GM12878 (cell line): ENCODE data around the gene MAML3. TPM values are rescaled to one million over a fixed set of nuclear protein-coding genes. Genes with fewer than 3 reads are reported as not detected.

ENCODE experiments used
- ATAC-seq: fragments of 200-7000 bp; cut with Tn5 transposase; 3 replicates; pipeline ENCODE4 v1.9.1; 2020; ENCODE audit warnings: mild to moderate bottlenecking, moderate library complexity
- BruUV-seq: library from RNA; stranded (reverse); fragments of 400-500 nt; replicated peaks from 2 replicates; lab custom pipeline; 2021; lab: Mats Ljungman, UMichigan
- CTCF ChIA-PET: fragments of 300-600 bp; sonication (Branson Sonifier 250); formaldehyde crosslinking; extraction: SDS; loops from one replicate; lab custom pipeline; 2021; ENCODE audit warnings: inconsistent platforms; lab: Yijun Ruan, JAX
- POLR2A ChIA-PET: fragments of 350-600 bp; formaldehyde crosslinking; extraction: SDS; loops from one replicate; lab custom pipeline; 2021; ENCODE audit warnings: inconsistent platforms; lab: Charles Lee
- RAD21 ChIA-PET: fragments of 300-600 bp; sonication (Branson Sonifier 250); formaldehyde crosslinking; loops from one replicate; lab custom pipeline; 2023; ENCODE audit warnings: antibody characterized with exemption; ENCODE audit not compliant: unreplicated experiment; lab: Charles Lee
- SMC1A ChIA-PET: fragments of 300-600 bp; sonication (Branson Sonifier 250); formaldehyde crosslinking; loops from one replicate; lab custom pipeline; 2023; ENCODE audit not compliant: unreplicated experiment, uncharacterized antibody; lab: Charles Lee
- DNase-seq: peaks from one replicate; pipeline ENCODE4 v3.0.0-alpha.2; 2011; ENCODE audit warnings: low read depth, low spot score
- FAIRE-seq: peaks from 3 replicates; lab custom pipeline; 2011; peaks lifted over from hg19 to GRCh38; lab: Jason Lieb, UNC
- H2AFZ ChIP-seq: 2 replicates; pipeline ENCODE4 v1.6.0; 2011; ENCODE audit warnings: low read depth, low read length, control low read depth; ENCODE audit not compliant: control insufficient read depth
- H3K27ac ChIP-seq: 2 replicates; pipeline ENCODE4 v1.5.1; 2011; ENCODE audit warnings: control low read depth; ENCODE audit not compliant: control insufficient read depth, insufficient read depth
- H3K27me3 ChIP-seq, 2 experiments: replicated peaks in 1 of 2; 2 replicates each; pipeline versions ENCODE4 v1.6.0 to v1.6.1; 2011; ENCODE audit warnings: low read length in 1 of 2; ENCODE audit not compliant: control insufficient read depth in 2 of 2, insufficient read depth in 2 of 2
- H3K36me3 ChIP-seq, 2 experiments: 2 replicates each; pipeline ENCODE4 v1.5.1; 2011; ENCODE audit warnings: low read length in 1 of 2; ENCODE audit not compliant: control insufficient read depth in 2 of 2, insufficient read depth in 2 of 2
- H3K4me1 ChIP-seq: 2 replicates; pipeline ENCODE4 v1.6.1; 2011; ENCODE audit warnings: mild to moderate bottlenecking, low read length, moderate library complexity, mixed read lengths; ENCODE audit not compliant: control insufficient read depth, insufficient read depth
- H3K4me2 ChIP-seq: 2 replicates; pipeline ENCODE4 v1.6.0; 2011; ENCODE audit warnings: control low read depth; ENCODE audit not compliant: control insufficient read depth, insufficient read depth
- H3K4me3 ChIP-seq: fragments of 200-600 bp; sonication (generic); 2 replicates; pipeline ENCODE4 v1.5.1; 2016
- H3K79me2 ChIP-seq: 2 replicates; pipeline ENCODE4 v1.6.0; 2011; ENCODE audit warnings: low read length; ENCODE audit not compliant: control insufficient read depth, insufficient read depth
- H3K9ac ChIP-seq: 2 replicates; pipeline ENCODE4 v1.8.0; 2011; ENCODE audit warnings: low read length, control low read depth, mixed read lengths; ENCODE audit not compliant: control insufficient read depth, insufficient read depth
- H3K9me3 ChIP-seq: replicated peaks from 3 replicates; pipeline ENCODE4 v1.5.1; 2011; ENCODE audit warnings: mild to moderate bottlenecking, low read length; ENCODE audit not compliant: control insufficient read depth, insufficient read depth
- H4K20me1 ChIP-seq: 2 replicates; pipeline ENCODE4 v1.6.0; 2011; ENCODE audit not compliant: control insufficient read depth, insufficient read depth
- BACH1 ChIP-seq: fragments of 450-650 bp; IDR thresholded peaks from 2 replicates; pipeline ENCODE4 v1.6.1; 2017; ENCODE audit warnings: mild to moderate bottlenecking, borderline replicate concordance
- BRCA1 ChIP-seq: IDR thresholded peaks from 2 replicates; pipeline ENCODE4 v1.6.1; 2011; ENCODE audit warnings: low read depth, low read length, improper control_type of control experiment
- FOXM1 ChIP-seq: IDR thresholded peaks from 2 replicates; pipeline ENCODE4 v1.6.1; 2012; ENCODE audit warnings: low read depth, mild to moderate bottlenecking, inconsistent platforms, low read length, moderate library complexity
- IRF3 ChIP-seq: fragments of 450-650 bp; IDR thresholded peaks from 2 replicates; pipeline ENCODE4 v1.6.1; 2014; ENCODE audit warnings: mild to moderate bottlenecking
- KLF5 ChIP-seq: fragments of 450-650 bp; IDR thresholded peaks from 2 replicates; pipeline ENCODE4 v1.6.1; 2014; ENCODE audit warnings: mild to moderate bottlenecking; ENCODE audit not compliant: partially characterized antibody
- NFYB ChIP-seq: IDR thresholded peaks from 2 replicates; pipeline ENCODE4 v1.6.1; 2011; ENCODE audit warnings: low read depth, mild to moderate bottlenecking, low read length, improper control_type of control experiment, moderate library complexity; ENCODE audit not compliant: insufficient read depth
- RCOR1 ChIP-seq: conservative IDR thresholded peaks from 2 replicates; pipeline ENCODE4 v1.6.1; 2012; ENCODE audit warnings: low read depth, low read length, improper control_type of control experiment
- SMARCA5 ChIP-seq: fragments of 450-650 bp; IDR thresholded peaks from 2 replicates; pipeline ENCODE4 v1.6.1; 2017; ENCODE audit warnings: mild to moderate bottlenecking
- SP1 ChIP-seq: IDR thresholded peaks from one replicate; pipeline ENCODE4 v1.6.1; 2011; ENCODE audit warnings: low read depth, low read length
- WGBS: methylation state at CpG from one replicate; pipeline ENCODE4 v1.1.6; 2016; ENCODE audit warnings: low lambda C conversion rate; ENCODE audit not compliant: insufficient replicate concordance, insufficient coverage; ENCODE audit errors: missing lambda C conversion rate; 5-methylcytosine and 5-hydroxymethylcytosine counted together
- in situ Hi-C: fragments of 300-500 bp; cut with MboI; formaldehyde crosslinking; loops from 9 replicates; pipeline ENCODE4 v1.14.3; 2018; ENCODE audit warnings: mixed read lengths
- intact Hi-C: fragments of 100-400 bp; cut with micrococcal nuclease; formaldehyde crosslinking; loops from one replicate; pipeline ENCODE4 v1.14.2; 2022; ENCODE audit not compliant: unreplicated experiment
- polyA plus RNA-seq, 11 experiments: library from polyadenylated mRNA; depleted of rRNA in 4 of 11; unstranded in 6 of 11; stranded (reverse) in 5 of 11; fragments of >200 nt; fragmentation: Nextera tagmentation in 4 of 11; fragmentation: Illumina TruSeq in 1 of 11; extraction: Ambion mirVana in 4 of 11; extraction: Trizol in 1 of 11; gene quantifications; 1 replicate in 1 of 11; 2 replicates in 10 of 11; pipeline versions ENCODE4 v1.2.1 to v1.2.3, GENCODE V29; 2011 to 2016; ENCODE audit warnings: inconsistent platforms in 2 of 11, missing spikeins in 2 of 11, low read depth in 1 of 11
- total RNA-seq, 4 experiments: library from RNA; depleted of rRNA in 3 of 4; stranded (reverse); fragments of >200 nt in 3 of 4; fragmentation: Illumina TruSeq in 1 of 4; extraction: Trizol in 1 of 4; gene quantifications; 2 replicates each; pipeline versions ENCODE4 v1.2.1 to v1.2.3, GENCODE V29; 2013 to 2021
- TF ChIP-seq, protein P1 (sequence below): fragments of 450-650 bp; IDR thresholded peaks from 2 replicates; pipeline ENCODE4 v1.6.1; 2017; ENCODE audit warnings: mild to moderate bottlenecking, low read depth, inconsistent platforms; ENCODE audit not compliant: poor library complexity, severe bottlenecking
- TF ChIP-seq, protein P2 (sequence below), 3 experiments: IDR thresholded peaks in 2 of 3; conservative IDR thresholded peaks in 1 of 3; 2 replicates each; pipeline ENCODE4 v1.5.1; 2011; ENCODE audit warnings: low read depth in 3 of 3, low read length in 3 of 3, mild to moderate bottlenecking in 3 of 3, control low read depth in 2 of 3, moderate library complexity in 2 of 3, inconsistent platforms in 1 of 3, mixed read lengths in 1 of 3; ENCODE audit not compliant: control insufficient read depth in 2 of 3, insufficient read depth in 1 of 3; ENCODE audit errors: extremely low read depth in 1 of 3
- TF ChIP-seq, protein P3 (sequence below): fragments of 450-650 bp; conservative IDR thresholded peaks from 2 replicates; pipeline ENCODE4 v1.6.1; 2017; ENCODE audit warnings: mild to moderate bottlenecking, moderate library complexity

Gene MAML3
- total and polyA plus RNA-seq, 10 of the 15 experiments (the other 5 are each of a cell fraction or from before 2014, with no cell fraction given) = under 0.01 to 0.53 (median 0.06) TPM; not detected in 2

DNA sequence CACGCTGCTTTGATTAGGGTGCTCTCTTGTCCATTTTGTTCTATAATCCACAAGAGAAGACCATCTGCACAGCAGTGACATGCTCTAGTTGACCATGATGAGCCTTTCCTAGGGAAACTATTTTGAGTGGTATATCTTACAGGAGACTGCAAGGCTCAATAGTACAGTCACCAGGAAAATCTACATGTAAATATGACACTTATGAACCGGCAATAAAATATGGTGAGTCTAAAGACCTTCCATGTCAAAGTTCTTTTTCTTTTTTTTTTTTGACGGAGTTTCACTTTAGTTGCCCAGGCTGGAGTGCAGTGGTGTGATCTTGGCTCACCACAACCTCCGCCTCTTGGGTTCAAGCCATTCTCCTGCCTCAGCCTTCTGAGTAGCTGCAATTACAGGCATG is 384.6 kb downstream of the MAML3 start:
- peaks cover 0 to 3% of the 10 kb centered on the region in 2 experiments; a peak in 1 of 4 replicates for H3K27me3 ChIP-seq
- H3K9me3 ChIP-seq = no peaks in the 10 kb centered on the region
- FAIRE-seq (no peak), DNase-seq (no peak), ATAC-seq (no peak)
- CTCF ChIA-PET = interaction anchor here (1.4 kb wide), 1 partner anchor 138 kb away, joined by 4 read pairs; no protein-coding TSS in a partner anchor
- no peak overlapping the region for H3K4me2 ChIP-seq
- WGBS = 33% methylated on average over 4 of the region's 4 CpGs
- intact Hi-C loops = no loop called here
- BruUV-seq = no TSS peak
- no peaks in the 10 kb centered on the region for H3K4me1 ChIP-seq
- no peak overlapping the region for H3K27ac ChIP-seq
- RAD21 ChIA-PET = no interaction called here
- H4K20me1 ChIP-seq = no peaks in the 10 kb centered on the region
- no peak overlapping the region for H2AFZ ChIP-seq
- POLR2A ChIA-PET = no interaction called here
- SMC1A ChIA-PET = interaction anchor here (0.9 to 1.2 kb wide), 2 partner anchors 12 to 15 kb away, joined by 3 read pairs; no protein-coding TSS in a partner anchor
- H3K9ac ChIP-seq = no peak overlapping the region
- H3K79me2 ChIP-seq = no peaks in the 10 kb centered on the region
- H3K4me3 ChIP-seq = no peak overlapping the region
- in situ Hi-C loops = no loop called here
- no peak for TF ChIP-seq IRF3
- TF ChIP-seq RCOR1 = no peak
- TF ChIP-seq BRCA1 = no peak
- no peak for TF ChIP-seq BACH1
- TF ChIP-seq SMARCA5 = no peak
- no peak for TF ChIP-seq KLF5
- no peak for TF ChIP-seq SP1
- TF ChIP-seq, protein P1, sequence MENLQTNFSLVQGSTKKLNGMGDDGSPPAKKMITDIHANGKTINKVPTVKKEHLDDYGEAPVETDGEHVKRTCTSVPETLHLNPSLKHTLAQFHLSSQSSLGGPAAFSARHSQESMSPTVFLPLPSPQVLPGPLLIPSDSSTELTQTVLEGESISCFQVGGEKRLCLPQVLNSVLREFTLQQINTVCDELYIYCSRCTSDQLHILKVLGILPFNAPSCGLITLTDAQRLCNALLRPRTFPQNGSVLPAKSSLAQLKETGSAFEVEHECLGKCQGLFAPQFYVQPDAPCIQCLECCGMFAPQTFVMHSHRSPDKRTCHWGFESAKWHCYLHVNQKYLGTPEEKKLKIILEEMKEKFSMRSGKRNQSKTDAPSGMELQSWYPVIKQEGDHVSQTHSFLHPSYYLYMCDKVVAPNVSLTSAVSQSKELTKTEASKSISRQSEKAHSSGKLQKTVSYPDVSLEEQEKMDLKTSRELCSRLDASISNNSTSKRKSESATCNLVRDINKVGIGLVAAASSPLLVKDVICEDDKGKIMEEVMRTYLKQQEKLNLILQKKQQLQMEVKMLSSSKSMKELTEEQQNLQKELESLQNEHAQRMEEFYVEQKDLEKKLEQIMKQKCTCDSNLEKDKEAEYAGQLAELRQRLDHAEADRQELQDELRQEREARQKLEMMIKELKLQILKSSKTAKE = no peak
- TF ChIP-seq, protein P2, sequence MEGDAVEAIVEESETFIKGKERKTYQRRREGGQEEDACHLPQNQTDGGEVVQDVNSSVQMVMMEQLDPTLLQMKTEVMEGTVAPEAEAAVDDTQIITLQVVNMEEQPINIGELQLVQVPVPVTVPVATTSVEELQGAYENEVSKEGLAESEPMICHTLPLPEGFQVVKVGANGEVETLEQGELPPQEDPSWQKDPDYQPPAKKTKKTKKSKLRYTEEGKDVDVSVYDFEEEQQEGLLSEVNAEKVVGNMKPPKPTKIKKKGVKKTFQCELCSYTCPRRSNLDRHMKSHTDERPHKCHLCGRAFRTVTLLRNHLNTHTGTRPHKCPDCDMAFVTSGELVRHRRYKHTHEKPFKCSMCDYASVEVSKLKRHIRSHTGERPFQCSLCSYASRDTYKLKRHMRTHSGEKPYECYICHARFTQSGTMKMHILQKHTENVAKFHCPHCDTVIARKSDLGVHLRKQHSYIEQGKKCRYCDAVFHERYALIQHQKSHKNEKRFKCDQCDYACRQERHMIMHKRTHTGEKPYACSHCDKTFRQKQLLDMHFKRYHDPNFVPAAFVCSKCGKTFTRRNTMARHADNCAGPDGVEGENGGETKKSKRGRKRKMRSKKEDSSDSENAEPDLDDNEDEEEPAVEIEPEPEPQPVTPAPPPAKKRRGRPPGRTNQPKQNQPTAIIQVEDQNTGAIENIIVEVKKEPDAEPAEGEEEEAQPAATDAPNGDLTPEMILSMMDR (IDR thresholded peaks at IDR 0.05 in 2 of 3, conservative IDR thresholded peaks at IDR 0.05 in 1 of 3; ENCODE audit: control insufficient read depth in 2 of 3, extremely low read depth in 1 of 3, insufficient read depth in 1 of 3, low read depth in 3 of 3, low read length in 3 of 3) = no peak
- TF ChIP-seq FOXM1 = no peak
- TF ChIP-seq, protein P3, sequence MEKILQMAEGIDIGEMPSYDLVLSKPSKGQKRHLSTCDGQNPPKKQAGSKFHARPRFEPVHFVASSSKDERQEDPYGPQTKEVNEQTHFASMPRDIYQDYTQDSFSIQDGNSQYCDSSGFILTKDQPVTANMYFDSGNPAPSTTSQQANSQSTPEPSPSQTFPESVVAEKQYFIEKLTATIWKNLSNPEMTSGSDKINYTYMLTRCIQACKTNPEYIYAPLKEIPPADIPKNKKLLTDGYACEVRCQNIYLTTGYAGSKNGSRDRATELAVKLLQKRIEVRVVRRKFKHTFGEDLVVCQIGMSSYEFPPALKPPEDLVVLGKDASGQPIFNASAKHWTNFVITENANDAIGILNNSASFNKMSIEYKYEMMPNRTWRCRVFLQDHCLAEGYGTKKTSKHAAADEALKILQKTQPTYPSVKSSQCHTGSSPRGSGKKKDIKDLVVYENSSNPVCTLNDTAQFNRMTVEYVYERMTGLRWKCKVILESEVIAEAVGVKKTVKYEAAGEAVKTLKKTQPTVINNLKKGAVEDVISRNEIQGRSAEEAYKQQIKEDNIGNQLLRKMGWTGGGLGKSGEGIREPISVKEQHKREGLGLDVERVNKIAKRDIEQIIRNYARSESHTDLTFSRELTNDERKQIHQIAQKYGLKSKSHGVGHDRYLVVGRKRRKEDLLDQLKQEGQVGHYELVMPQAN = no peak
- TF ChIP-seq NFYB = no peak
- no peaks in the 10 kb centered on the region for H3K36me3 ChIP-seq
